C4-2B (cell line): Measurements from ENCODE around the gene ESYT1.
A peak's percentile ranks its signal among the peaks of the same experiment; 100 is the strongest.

Experiments used
- H3K27ac ChIP-seq: fragments of 450-650 bp; 2 replicates; pipeline ENCODE4 v1.5.1; 2017
- CTCF ChIP-seq: fragments of 450-650 bp; conservative IDR thresholded peaks from 2 replicates; pipeline ENCODE4 v1.5.1; 2017; ENCODE audit warnings: mild to moderate bottlenecking
- ZFX ChIP-seq: fragments of 450-650 bp; IDR thresholded peaks from 2 replicates; pipeline ENCODE4 v1.6.1; 2017

Gene ESYT1

GRCh38 chr12:56154246-56154771 is 26.2 kb downstream of the ESYT1 start:
- H3K27ac ChIP-seq = no peak overlapping the region
- TF ChIP-seq ZFX (no peak), CTCF (no peak)

- no peak overlapping the region for H3K27ac ChIP-seq
- TF ChIP-seq CTCF (no peak), ZFX (no peak)
Measured at GRCh38 chr12:56154818-56155217, 26.8 kb downstream of the ESYT1 start.

- TF ChIP-seq CTCF (no peak), ZFX (no peak)
Measured at GRCh38 chr12:56155256-56155845, 27.3 kb downstream of the ESYT1 start.

GRCh38 chr12:56156464-56157200 is 28.6 kb downstream of the ESYT1 start:
- H3K27ac ChIP-seq = peak overlapping the region; percentile 92

More at GRCh38 chr12:56155256-56155845, 27.3 kb downstream of the ESYT1 start:
- H3K27ac ChIP-seq = no peak overlapping the region

- peak overlapping the region; percentile 92 for H3K27ac ChIP-seq
Measured at GRCh38 chr12:56157201-56158028, 29.3 kb downstream of the ESYT1 start.

GRCh38 chr12:56158029-56158925 is 30.2 kb downstream of the ESYT1 start, which contains the start of gene MYL6:
MYL6 (plus strand) TSS chr12:56158359; CDS start chr12:56158402, 43 bp downstream.
- peak within 1 kb of the TSS; percentile 92 for H3K27ac ChIP-seq
- TF ChIP-seq ZFX (no peak), CTCF (no peak)

More at GRCh38 chr12:56157201-56158028, 29.3 kb downstream of the ESYT1 start:
- TF ChIP-seq ZFX = no peak
- TF ChIP-seq CTCF = no peak; the same call in 1 of the 2 replicates
